NCI-H82 treated with DMSO at 0.1 percent for 48 hours (cell line): Measurements from ENCODE around the gene YPEL5.

ENCODE experiments used
- DNase-seq: peaks from one replicate; lab custom pipeline; 2025; ENCODE audit not compliant: unreplicated experiment; lab: John Stamatoyannopoulos, UW

The YPEL5 gene

DNA sequence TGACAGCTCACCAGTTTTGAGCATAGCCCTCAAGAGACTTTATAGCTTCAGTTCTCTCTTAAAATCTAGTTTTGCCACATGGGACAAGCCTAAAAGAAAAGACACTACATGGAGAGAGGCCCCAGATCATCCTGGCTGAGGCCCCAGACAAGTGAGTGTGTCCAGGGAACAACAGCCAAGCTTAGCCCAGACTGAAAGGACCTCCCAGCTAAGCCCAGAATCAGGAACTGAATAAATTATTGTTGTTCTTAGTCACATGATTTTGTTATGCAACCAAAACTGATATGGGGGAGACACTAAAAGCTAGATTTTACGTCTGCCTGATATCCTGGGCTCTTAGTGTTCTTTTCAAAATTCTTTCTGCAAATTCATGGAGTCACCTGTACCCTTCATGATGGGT lies 55.2 kb downstream of the YPEL5 start:
- no peak for DNase-seq

DNA sequence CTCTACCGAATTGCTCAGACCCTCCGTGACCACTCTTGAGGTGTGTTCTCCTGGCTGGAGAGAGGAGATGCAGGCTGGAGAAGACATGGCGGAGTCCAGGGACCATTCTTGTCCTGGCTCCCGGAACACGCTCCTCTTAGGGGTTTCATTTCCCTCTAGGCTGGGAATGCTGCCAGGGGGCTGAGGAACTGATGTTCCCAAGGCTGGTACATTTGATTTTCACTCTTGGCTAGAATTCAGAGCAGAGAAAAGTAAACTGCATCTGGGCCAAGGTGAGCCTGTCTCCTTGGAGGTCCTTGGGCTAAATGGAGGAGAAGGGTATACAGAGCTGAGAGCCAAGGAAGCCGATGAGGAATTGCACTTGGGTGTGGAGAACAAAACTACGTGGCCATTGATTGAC lies 56.3 kb downstream of the YPEL5 start:
- no peak for DNase-seq

DNA sequence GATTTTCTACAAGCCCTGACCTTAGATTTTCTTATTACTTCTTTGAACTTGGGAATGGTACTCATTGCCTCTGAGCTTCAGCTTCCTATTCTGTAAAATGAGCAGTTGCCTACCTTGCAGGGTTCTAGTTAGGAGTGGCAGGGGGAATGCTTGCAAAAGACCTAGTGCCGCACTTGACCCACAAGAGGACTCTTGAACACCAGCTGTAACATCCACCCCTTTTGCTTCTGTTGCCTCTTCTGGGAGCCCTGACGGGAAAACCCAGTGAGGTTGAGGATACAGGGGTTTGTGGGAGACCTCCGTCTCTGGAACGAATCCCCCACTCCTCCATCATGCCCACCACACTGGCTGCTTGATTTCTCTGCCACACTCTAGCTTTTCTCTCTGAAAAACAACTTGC lies 57.5 kb downstream of the YPEL5 start:
- DNase-seq, result no peak

DNA sequence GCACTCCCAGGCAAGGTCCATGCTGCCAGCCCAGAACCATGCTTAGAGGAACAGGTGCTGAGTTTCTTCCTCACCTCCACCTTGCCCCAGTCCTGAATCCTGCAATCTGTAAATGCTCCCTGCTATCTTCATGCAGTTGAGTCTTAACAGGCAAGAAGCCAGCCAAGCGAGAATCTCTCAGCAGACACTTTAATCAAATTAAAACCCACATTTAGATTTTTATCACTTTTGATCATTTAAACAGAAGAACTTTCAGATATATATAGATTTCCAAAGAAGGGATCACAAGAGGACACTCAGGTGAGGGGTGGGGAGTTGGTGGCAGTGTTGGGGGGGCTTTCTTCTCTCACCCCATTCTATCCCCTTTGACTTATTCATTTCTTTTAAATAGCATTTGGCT lies 58.6 kb downstream of the YPEL5 start:
- no peak for DNase-seq

DNA sequence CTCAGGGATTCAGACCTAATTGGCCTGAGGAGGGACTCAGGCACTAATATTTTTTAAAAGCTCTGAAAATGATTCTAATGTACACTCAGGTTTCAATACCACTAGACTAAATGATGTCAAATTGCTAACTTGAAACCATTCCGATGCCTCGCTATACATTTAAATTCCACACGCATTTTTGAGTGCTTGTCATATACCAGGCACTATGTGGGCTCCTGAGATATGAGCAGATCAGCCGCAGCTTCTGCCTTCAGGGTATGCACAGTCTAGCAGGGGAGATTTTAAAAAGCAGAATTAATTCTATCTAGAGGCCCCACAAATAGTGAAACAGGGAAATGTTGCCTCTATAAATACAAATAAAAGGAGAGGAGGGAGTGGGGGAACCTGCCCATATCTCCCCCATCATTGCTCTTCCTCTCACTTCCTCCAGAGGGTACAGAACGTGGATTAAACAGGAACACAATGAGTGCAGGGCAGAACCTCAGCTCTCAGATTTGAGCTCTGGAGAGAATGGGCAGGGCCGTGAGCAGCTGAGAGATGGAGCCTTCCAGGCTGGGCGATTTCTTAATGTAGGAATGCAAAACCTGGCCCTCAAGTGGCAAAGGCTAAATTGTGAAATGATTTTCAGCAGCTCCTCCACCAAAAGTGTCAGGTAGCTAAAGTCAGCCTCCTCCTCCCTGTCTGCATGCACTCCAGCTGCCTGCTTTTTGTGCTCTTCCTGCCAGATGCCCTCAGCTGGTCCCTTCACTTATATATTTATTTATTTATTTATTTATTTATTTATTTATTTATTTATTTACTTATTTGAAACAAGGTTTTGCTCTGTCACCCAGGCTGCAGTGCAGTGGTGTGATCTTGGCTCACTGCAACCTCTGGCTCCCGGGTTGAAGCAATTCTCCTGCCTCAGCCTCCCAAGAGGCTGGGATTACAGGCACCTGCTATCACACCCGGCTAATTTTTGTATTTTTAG lies 59.9 kb downstream of the YPEL5 start:
- no peak for DNase-seq

DNA sequence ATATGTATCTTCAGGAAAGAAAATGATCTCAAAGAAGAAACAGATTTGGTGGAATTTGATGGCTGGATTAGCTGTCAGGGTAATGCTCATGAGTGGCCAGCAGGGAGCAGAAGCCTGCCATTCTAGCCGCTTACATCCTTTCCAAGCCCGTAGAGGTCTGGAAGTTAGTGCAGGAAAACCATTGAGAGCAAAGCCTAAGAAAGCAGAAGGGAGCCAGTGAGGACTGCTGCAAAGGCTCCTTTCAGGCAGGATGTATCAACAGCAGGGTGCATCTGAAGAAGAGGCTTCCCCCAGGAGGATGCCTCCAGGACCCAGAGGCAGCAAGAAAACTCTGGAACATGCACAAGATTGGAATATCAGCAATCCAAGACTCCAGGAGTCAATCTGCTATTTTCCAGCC lies 61.6 kb downstream of the YPEL5 start:
- peak; percentile 67 for DNase-seq

DNA sequence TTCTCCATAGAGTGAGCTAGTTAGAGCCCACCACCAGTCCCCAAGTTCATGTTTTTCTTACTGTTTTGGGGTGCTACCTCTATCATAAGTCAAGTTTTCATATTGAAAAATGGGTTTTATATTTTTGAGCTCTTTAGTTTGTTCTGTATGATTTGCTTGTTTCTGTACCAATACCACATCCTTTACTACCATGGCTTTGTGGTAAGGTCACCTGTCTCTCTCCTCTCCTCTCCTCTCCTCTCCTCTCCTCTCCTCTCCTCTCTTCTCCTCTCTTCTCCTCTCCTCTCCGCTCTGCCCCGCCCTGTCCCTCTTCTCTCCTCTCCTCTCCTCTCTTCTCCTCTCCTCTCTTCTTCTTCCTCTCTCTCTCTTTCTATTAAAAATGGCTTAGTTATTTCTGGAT lies 62.4 kb downstream of the YPEL5 start:
- no peak for DNase-seq
